ENCODE data around the gene GAS2. TPM values are rescaled to one million over a fixed set of nuclear protein-coding genes. Genes with fewer than 3 reads are reported as not detected.
A peak's percentile ranks its signal among the peaks of the same experiment; 100 is the strongest.
"Not testable (repeated sequence)": the region's sequence is repeated elsewhere in the genome, so short reads cannot be mapped to it uniquely, and the experiment has no call there.

GAS2 gene
- 1.8 and 2.0 TPM in 2 replicates for total RNA-seq (2014; rRNA removed; shearing (Covaris generic))

DNA sequence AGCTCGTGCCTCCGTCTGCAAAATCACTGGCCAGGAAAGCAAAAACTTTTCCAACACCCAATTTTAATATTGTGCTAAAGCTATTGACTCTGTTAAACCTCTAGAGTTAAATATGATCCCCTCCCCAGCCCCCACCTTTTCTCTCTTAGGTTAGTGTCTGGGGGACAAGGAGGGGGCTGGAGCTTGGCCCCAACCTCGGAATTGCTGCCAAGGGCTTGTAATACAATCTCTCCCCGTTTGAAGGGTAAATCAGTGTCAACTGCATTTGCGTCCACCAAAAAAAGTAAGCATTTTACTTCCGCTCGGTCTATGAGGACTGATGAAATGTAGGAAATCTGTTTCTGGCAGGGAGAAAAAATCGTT, at the start of gene GAS2:
TSS of gene GAS2 (plus strand) at position 287 of the 363 bp plus-strand sequence. CDS start 8,259 bp downstream, outside the sequence.
- Histone ChIP-seq H3K4me1 (replicated peaks) (no peaks in the 10 kb centered on the region), H3K27ac (no peak within 1 kb of the TSS), H3K27me3 (replicated peaks) (peaks cover 57% of the 10 kb centered on the region), H3K9me3 (replicated peaks) (no peaks in the 10 kb centered on the region), H3K36me3 (no peaks in the 10 kb centered on the region), H3K4me3 (no peak within 1 kb of the TSS)
- peak in 1 of 2 experiments; percentile 9 for DNase-seq (ENCODE audit: low read depth in 1 of 2, low spot score in 2 of 2)

DNA sequence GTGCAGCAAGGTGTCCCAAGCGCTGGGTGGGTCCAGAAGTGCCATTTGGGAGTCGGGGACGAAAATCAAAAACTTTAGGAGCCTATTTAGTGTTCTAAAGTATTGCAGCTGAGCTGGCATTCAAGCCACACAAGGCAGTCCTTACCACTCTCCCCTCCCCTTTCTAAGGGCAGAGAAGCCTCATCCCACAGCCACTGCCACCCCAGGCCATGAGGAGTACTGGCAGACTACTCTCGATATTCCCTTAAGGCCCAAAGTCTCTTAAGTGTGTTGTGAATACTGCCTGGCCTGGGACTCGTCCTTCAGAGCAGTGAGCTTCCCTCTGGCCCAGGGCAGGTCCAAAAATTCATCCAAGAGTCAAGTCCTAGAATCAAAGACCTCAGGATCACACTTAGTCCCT, 48.5 kb upstream of the GAS2 start:
- H3K27ac ChIP-seq = no peak overlapping the region
- H3K4me1 ChIP-seq (replicated peaks) = no peaks in the 10 kb centered on the region
- no peak for DNase-seq (ENCODE audit: low read depth in 1 of 2, low spot score in 2 of 2)
- no peaks in the 10 kb centered on the region for H3K27me3 ChIP-seq (replicated peaks)
- H3K4me3 ChIP-seq = no peak overlapping the region
- H3K9me3 ChIP-seq (replicated peaks) = no peaks in the 10 kb centered on the region
- no peaks in the 10 kb centered on the region for H3K36me3 ChIP-seq

DNA sequence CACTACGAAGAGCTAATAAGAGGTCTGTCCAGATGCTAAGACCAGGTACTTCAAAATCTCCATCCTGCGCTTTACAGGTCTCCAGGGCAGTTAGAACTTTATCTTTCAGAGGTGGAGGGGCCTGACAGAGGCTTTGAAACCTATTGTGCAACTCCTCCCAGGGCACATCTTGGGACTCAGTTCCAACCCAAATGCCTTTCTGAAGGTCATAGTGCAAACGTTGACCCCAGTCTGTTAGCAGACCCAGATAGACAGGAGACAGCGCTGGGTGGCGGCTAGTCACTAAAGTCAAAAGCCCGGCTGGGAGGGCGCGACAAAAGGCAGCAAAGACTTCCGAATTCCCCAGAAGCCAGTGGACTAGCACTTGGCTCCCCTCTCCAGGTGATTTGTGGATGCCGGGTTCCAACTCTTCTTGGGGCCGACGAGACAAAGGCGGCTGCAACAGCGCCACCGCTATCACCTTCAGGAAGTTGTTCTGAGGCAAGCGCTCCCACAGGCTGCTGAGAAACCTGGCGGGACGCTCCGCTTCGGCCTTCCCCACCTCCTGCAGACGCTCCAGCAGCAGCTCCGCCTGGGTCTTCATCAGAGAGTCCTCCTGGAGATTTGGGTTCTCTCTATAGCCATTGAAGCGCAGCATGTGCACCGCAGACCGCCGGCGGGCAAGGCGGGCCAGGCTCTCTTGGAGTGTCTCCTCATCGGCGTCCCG, 41.5 kb upstream of the GAS2 start:
- peaks cover 12% of the 10 kb centered on the region for H3K4me1 ChIP-seq (replicated peaks)
- no peaks in the 10 kb centered on the region for H3K27me3 ChIP-seq (replicated peaks)
- peak in 1 of 2 experiments; percentile 52 for DNase-seq (ENCODE audit: low read depth in 1 of 2, low spot score in 2 of 2)
- H3K4me3 ChIP-seq = peak overlapping the region; percentile 74
- H3K36me3 ChIP-seq = no peaks in the 10 kb centered on the region; the same call in 1 of the 2 replicates
- H3K9me3 ChIP-seq (replicated peaks) = no peaks in the 10 kb centered on the region
- H3K27ac ChIP-seq = peak overlapping the region; percentile 76

- no peaks in the 10 kb centered on the region; the same call in 1 of the 2 replicates for H3K36me3 ChIP-seq
Observed at GRCh38 chr11:22625448-22626287, 40.7 kb upstream of the GAS2 start, which contains the start of gene FANCF. TSS of gene FANCF (minus strand) at chr11:22625823. CDS start at chr11:22625810, 13 bp downstream.

GRCh38 chr11:22626573-22627239, 39.7 kb upstream of the GAS2 start:
- no peak for DNase-seq (ENCODE audit: low read depth in 1 of 2, low spot score in 2 of 2)
- H3K27ac ChIP-seq = no peak overlapping the region
- H3K27me3 ChIP-seq (replicated peaks) = no peaks in the 10 kb centered on the region
- H3K4me1 ChIP-seq (replicated peaks) = peaks cover 12% of the 10 kb centered on the region
- no peak overlapping the region; the same call in 1 of the 2 replicates for H3K4me3 ChIP-seq
- no peaks in the 10 kb centered on the region for H3K9me3 ChIP-seq (replicated peaks)
- no peaks in the 10 kb centered on the region; the same call in 1 of the 2 replicates for H3K36me3 ChIP-seq

More at GRCh38 chr11:22625448-22626287, 40.7 kb upstream of the GAS2 start, which contains the start of gene FANCF:
- Histone ChIP-seq H3K27ac (peak within 1 kb of the TSS; percentile 76), H3K4me3 (peak within 1 kb of the TSS; percentile 74), H3K9me3 (replicated peaks) (no peaks in the 10 kb centered on the region), H3K4me1 (replicated peaks) (peaks cover 12% of the 10 kb centered on the region), H3K27me3 (replicated peaks) (no peaks in the 10 kb centered on the region)
- DNase-seq (ENCODE audit: low read depth in 1 of 2, low spot score in 2 of 2) = peak; percentile 93 to 97

DNA sequence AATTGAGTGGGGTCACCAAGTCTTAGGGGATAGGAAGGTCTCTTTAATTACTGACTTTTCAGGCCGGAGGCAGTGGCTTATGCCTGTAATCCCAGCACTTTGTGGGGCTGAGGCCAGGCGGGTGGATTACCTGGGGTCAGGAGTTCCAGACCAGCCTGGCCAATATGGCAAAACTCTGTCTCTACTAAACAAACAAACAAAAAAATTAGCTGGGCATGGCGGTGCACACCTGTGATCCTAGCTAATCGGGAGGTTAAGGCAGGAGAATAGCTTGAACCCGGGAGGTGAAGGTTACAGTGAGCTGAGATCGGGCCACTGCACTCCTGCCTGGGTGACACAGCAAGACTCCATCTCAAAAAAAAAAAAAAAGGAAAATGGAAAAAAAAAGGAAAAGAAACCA, 39.0 kb upstream of the GAS2 start:
- no peaks in the 10 kb centered on the region; the same call in 1 of the 2 replicates for H3K36me3 ChIP-seq

GRCh38 chr11:22633354-22633902, 33.0 kb upstream of the GAS2 start:
- Histone ChIP-seq H3K36me3 (no peaks in the 10 kb centered on the region), H3K27me3 (replicated peaks) (no peaks in the 10 kb centered on the region), H3K9me3 (replicated peaks) (no peaks in the 10 kb centered on the region), H3K27ac (no peak overlapping the region), H3K4me3 (no peak overlapping the region), H3K4me1 (replicated peaks) (no peaks in the 10 kb centered on the region)
- DNase-seq (ENCODE audit: low read depth in 1 of 2, low spot score in 2 of 2) = no peak

More for the DNA sequence above, 39.0 kb upstream of the GAS2 start:
- H3K9me3 ChIP-seq (replicated peaks) = no peaks in the 10 kb centered on the region
- no peak overlapping the region for H3K4me3 ChIP-seq
- DNase-seq (ENCODE audit: low read depth in 1 of 2, low spot score in 2 of 2) = no peak
- H3K27me3 ChIP-seq (replicated peaks) = no peaks in the 10 kb centered on the region
- H3K27ac ChIP-seq = no peak overlapping the region
- peaks cover 12% of the 10 kb centered on the region for H3K4me1 ChIP-seq (replicated peaks)

GRCh38 chr11:22634897-22635629, 31.3 kb upstream of the GAS2 start:
- H3K4me1 ChIP-seq (replicated peaks) = no peaks in the 10 kb centered on the region
- H3K9me3 ChIP-seq (replicated peaks) = no peaks in the 10 kb centered on the region
- DNase-seq (ENCODE audit: low read depth in 1 of 2, low spot score in 2 of 2) = no peak
- no peak overlapping the region for H3K4me3 ChIP-seq
- H3K27me3 ChIP-seq (replicated peaks) = no peaks in the 10 kb centered on the region
- H3K27ac ChIP-seq = no peak overlapping the region
- H3K36me3 ChIP-seq = no peaks in the 10 kb centered on the region

- Histone ChIP-seq H3K36me3 (no peaks in the 10 kb centered on the region), H3K27ac (no peak overlapping the region), H3K4me3 (no peak overlapping the region), H3K27me3 (replicated peaks) (no peaks in the 10 kb centered on the region), H3K9me3 (replicated peaks) (no peaks in the 10 kb centered on the region), H3K4me1 (replicated peaks) (no peaks in the 10 kb centered on the region)
- no peak for DNase-seq (ENCODE audit: low read depth in 1 of 2, low spot score in 2 of 2)
Observed at GRCh38 chr11:22635689-22636088, 30.7 kb upstream of the GAS2 start.

DNA sequence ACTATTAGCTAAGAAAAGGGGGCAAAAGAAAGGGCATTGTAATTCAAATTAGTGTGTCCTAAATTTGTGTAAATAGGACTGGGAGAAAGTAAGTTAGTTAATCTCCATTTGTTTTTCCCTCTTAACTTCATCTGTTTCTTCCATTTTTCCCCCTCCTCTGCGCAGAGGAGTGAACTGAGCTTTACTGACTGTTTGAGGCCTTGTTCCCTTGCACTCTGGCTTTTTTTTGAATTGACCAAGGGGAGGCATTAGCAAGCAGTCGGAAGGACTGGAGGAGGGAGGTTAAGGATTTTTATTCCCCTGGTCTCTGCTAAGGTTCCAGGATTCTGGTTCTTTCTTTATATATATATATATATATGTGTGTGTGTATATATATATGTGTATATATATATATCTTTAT, 25.5 kb upstream of the GAS2 start:
- no peak for DNase-seq (ENCODE audit: low read depth in 1 of 2, low spot score in 2 of 2)
- H3K4me3 ChIP-seq = no peak overlapping the region
- no peaks in the 10 kb centered on the region for H3K4me1 ChIP-seq (replicated peaks)
- no peaks in the 10 kb centered on the region for H3K27me3 ChIP-seq (replicated peaks)
- H3K27ac ChIP-seq = no peak overlapping the region
- H3K36me3 ChIP-seq = no peaks in the 10 kb centered on the region
- no peaks in the 10 kb centered on the region for H3K9me3 ChIP-seq (replicated peaks)

DNA sequence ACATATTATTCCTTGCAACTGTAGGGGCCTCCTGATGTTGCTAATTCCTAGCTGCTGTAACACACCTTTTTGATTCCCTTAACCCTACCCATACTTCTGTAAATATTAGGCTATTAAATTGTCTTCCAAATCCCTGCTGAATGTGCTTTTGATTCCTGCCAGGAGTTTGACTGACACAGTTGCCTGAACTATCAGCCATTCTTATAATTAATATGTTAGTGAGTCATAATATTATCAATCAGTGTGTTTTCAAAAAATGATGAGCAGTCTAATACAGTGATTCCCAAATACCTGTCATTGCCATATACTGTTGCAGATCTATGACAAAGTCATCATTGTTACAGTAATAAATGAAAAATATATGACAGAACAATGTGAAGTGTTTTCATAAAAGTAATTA, 24.9 kb upstream of the GAS2 start:
- Histone ChIP-seq H3K27ac (no peak overlapping the region), H3K4me1 (replicated peaks) (no peaks in the 10 kb centered on the region)

DNA sequence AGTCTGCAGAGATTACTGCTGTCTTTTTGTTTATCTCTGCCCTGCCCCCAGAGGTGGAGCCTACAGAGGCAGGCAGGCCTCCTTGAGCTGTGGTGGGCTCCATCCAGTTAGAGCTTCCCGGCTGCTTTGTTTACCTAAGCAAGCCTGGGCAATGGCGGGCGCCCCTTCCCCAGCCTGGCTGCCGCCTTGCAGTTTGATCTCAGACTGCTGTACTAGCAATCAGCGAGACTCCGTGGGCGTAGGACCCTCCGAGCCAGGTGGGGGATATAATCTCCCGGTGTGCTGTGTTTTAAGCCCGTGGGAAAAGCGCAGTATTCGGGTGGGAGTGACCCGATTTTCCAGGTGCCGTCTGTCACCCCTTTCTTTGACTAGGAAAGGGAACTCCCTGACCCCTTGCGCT, 14.1 kb upstream of the GAS2 start:
- not testable (repeated sequence) for H3K27ac ChIP-seq; DNase-seq (ENCODE audit: low read depth in 1 of 2, low spot score in 2 of 2); H3K27me3 ChIP-seq (replicated peaks); H3K4me3 ChIP-seq; H3K9me3 ChIP-seq (replicated peaks); H3K4me1 ChIP-seq (replicated peaks); H3K36me3 ChIP-seq

More for the DNA sequence above, 24.9 kb upstream of the GAS2 start:
- Histone ChIP-seq H3K36me3 (no peaks in the 10 kb centered on the region), H3K4me3 (no peak overlapping the region), H3K9me3 (replicated peaks) (no peaks in the 10 kb centered on the region), H3K27me3 (replicated peaks) (no peaks in the 10 kb centered on the region)
- DNase-seq (ENCODE audit: low read depth in 1 of 2, low spot score in 2 of 2) = no peak

- no peak for DNase-seq (ENCODE audit: low read depth in 1 of 2, low spot score in 2 of 2)
- Histone ChIP-seq H3K27me3 (replicated peaks) (no peaks in the 10 kb centered on the region), H3K9me3 (replicated peaks) (no peaks in the 10 kb centered on the region), H3K27ac (no peak overlapping the region), H3K4me1 (replicated peaks) (no peaks in the 10 kb centered on the region), H3K4me3 (no peak overlapping the region), H3K36me3 (no peaks in the 10 kb centered on the region)
Observed at GRCh38 chr11:22656130-22656529, 10.3 kb upstream of the GAS2 start.

All from SJSA1 (cell line).